Ishikawa (cell line): ENCODE measurements around the gene TMPRSS4.

Source experiments
- CEBPB ChIP-seq: IDR thresholded peaks from 2 replicates; pipeline ENCODE4 v1.6.1; 2012
- CREB1 ChIP-seq: IDR thresholded peaks from 2 replicates; pipeline ENCODE4 v1.6.1; 2012; ENCODE audit warnings: low read depth
- EGR1 ChIP-seq: IDR thresholded peaks from 2 replicates; pipeline ENCODE4 v1.6.1; 2012
- EP300 ChIP-seq: IDR thresholded peaks from 2 replicates; pipeline ENCODE4 v1.6.1; 2012; ENCODE audit warnings: borderline replicate concordance
- FOXM1 ChIP-seq: IDR thresholded peaks from 2 replicates; pipeline ENCODE4 v1.6.1; 2012; ENCODE audit warnings: low read depth, borderline replicate concordance
- MAX ChIP-seq: IDR thresholded peaks from 2 replicates; pipeline ENCODE4 v1.6.1; 2012
- NFIC ChIP-seq: IDR thresholded peaks from 2 replicates; pipeline ENCODE4 v1.6.1; 2012
- RAD21 ChIP-seq: IDR thresholded peaks from 2 replicates; pipeline ENCODE4 v1.6.1; 2012; ENCODE audit warnings: low read depth
- REST ChIP-seq: IDR thresholded peaks from 2 replicates; pipeline ENCODE4 v1.6.1; 2012; ENCODE audit warnings: low read depth, mild to moderate bottlenecking
- TAF1 ChIP-seq: IDR thresholded peaks from 2 replicates; pipeline ENCODE4 v1.6.1; 2012; ENCODE audit warnings: low read depth, mild to moderate bottlenecking
- TCF12 ChIP-seq: IDR thresholded peaks from 2 replicates; pipeline ENCODE4 v1.6.1; 2012; ENCODE audit warnings: low read depth
- TEAD4 ChIP-seq: IDR thresholded peaks from 2 replicates; pipeline ENCODE4 v1.6.1; 2012
- YY1 ChIP-seq: IDR thresholded peaks from 2 replicates; pipeline ENCODE4 v1.6.1; 2012; ENCODE audit warnings: low read depth
- ZBTB7A ChIP-seq: IDR thresholded peaks from 2 replicates; pipeline ENCODE4 v1.6.1; 2012; ENCODE audit warnings: low read depth
- TF ChIP-seq, protein P1 (sequence below): IDR thresholded peaks from 2 replicates; pipeline ENCODE4 v1.6.1; 2012

Gene TMPRSS4

DNA sequence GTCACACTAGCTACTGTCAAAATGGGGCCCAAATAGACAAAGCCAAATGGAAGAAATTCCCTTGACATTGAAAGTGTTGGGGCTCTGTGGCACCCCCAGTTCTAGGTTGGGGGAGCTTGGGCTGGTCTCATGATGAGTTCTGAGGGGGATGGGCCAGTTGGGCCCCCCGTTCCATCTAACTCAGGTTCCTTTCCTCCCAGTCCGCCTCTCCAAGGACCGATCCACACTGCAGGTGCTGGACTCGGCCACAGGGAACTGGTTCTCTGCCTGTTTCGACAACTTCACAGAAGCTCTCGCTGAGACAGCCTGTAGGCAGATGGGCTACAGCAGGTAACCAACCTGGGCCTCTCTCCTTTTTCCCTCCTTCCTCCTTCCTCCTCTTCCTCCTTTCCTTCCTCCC lies 27.6 kb downstream of the TMPRSS4 start:
- TF ChIP-seq TAF1, result no peak
- TF ChIP-seq CEBPB, result no peak
- no peak for TF ChIP-seq TEAD4
- no peak for TF ChIP-seq EP300
- TF ChIP-seq REST, result no peak
- no peak for TF ChIP-seq RAD21
- TF ChIP-seq ZBTB7A, result no peak
- TF ChIP-seq CREB1, result no peak
- TF ChIP-seq TCF12, result no peak
- TF ChIP-seq FOXM1, result no peak
- no peak for TF ChIP-seq MAX

- no peak for TF ChIP-seq CREB1
- no peak for TF ChIP-seq TAF1
- TF ChIP-seq, protein P1, sequence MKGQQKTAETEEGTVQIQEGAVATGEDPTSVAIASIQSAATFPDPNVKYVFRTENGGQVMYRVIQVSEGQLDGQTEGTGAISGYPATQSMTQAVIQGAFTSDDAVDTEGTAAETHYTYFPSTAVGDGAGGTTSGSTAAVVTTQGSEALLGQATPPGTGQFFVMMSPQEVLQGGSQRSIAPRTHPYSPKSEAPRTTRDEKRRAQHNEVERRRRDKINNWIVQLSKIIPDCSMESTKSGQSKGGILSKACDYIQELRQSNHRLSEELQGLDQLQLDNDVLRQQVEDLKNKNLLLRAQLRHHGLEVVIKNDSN, result no peak
Observed at GRCh38 chr11:118105657-118106305, 28.9 kb downstream of the TMPRSS4 start.

DNA sequence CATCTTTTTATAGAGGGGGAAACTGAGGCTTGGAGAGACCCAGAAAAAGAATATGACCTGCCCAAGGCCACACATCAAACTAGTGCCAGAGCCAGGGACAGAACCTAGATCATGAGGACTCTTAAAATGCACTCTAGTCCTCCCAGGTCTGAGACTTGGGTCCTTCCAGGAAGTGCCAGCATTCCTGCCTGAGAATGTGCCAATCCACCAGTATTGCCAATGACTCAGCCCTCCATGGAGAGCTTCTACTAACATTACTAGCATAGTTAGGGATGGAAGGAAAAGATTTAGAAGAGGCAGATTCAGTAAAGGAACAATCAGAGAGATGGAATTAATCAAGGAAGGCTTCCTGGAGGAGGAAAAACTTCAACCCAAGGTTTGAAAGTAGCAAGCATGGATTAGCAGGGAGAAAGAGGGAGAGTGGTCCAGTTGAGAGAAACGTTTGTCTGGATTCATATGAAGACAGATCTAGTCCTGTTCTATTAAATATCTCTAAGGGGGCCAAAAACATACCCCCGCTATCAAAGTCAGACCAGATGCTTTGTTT lies 30.0 kb downstream of the TMPRSS4 start:
- TF ChIP-seq NFIC, result no peak
- no peak for TF ChIP-seq EGR1
- no peak for TF ChIP-seq EP300
- TF ChIP-seq ZBTB7A, result no peak
- no peak for TF ChIP-seq TAF1

DNA sequence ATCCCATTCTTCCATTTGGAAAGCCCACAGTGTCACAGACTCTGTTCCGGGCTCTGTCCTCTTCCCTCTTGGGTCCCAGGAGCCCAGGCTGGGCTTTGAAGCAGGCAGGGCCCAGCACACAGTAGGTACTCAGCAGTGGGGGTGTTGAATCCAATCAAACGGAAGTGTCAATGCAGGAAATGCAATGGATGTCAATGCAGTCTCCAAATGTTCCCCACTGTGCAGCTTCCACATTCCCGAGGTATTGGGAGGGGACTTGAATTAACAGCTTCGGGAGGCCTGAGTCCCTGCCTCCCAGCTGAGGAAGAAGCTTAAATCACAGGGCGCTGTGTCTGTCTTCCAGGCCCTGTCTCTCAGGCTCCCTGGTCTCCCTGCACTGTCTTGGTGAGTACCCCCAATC lies 31.6 kb downstream of the TMPRSS4 start:
- TF ChIP-seq REST, result no peak
- TF ChIP-seq CREB1, result no peak
- no peak for TF ChIP-seq TCF12
- TF ChIP-seq ZBTB7A, result no peak
- TF ChIP-seq MAX, result no peak
- TF ChIP-seq CEBPB, result no peak
- no peak for TF ChIP-seq FOXM1
- TF ChIP-seq RAD21, result no peak
- no peak for TF ChIP-seq EGR1
- TF ChIP-seq TAF1, result no peak
- no peak for TF ChIP-seq YY1
- TF ChIP-seq EP300, result no peak
- no peak for TF ChIP-seq NFIC
- TF ChIP-seq TEAD4, result no peak
- TF ChIP-seq, protein P1, result no peak

GRCh38 chr11:118109231-118109630 lies 32.4 kb downstream of the TMPRSS4 start:
- TF ChIP-seq, protein P1, result no peak
- TF ChIP-seq RAD21 (no peak), REST (no peak)
